IgD-negative memory B cell (primary cell): Measurements from ENCODE around the gene HTR6. TPM values are rescaled to one million over a fixed set of nuclear protein-coding genes. Genes with fewer than 3 reads are reported as not detected.
A peak's percentile ranks its signal among the peaks of the same experiment; 100 is the strongest.
"Not testable (repeated sequence)": the region's sequence is repeated elsewhere in the genome, so short reads cannot be mapped to it uniquely, and the experiment has no call there.

Experiments used
- H3K27ac Mint-ChIP-seq, 3 donors: one replicate each; pipeline ENCODE4 v1.8.0; 2020 to 2022; ENCODE audit warnings: mild to moderate bottlenecking in 3 of 3, mixed read lengths in 3 of 3, moderate library complexity in 1 of 3
- H3K27me3 Mint-ChIP-seq: one replicate; pipeline ENCODE4 v1.8.0; 2021; ENCODE audit warnings: mixed read lengths
- H3K36me3 Mint-ChIP-seq: one replicate; pipeline ENCODE4 v1.8.0; 2020; ENCODE audit warnings: mild to moderate bottlenecking, mixed read lengths
- H3K4me1 Mint-ChIP-seq, 3 donors: one replicate each; pipeline ENCODE4 v1.8.0; 2020 to 2022; ENCODE audit warnings: mixed read lengths in 3 of 3, mild to moderate bottlenecking in 1 of 3
- H3K4me3 Mint-ChIP-seq, 4 donors: one replicate each; pipeline ENCODE4 v1.8.0; 2020 to 2022; ENCODE audit warnings: mild to moderate bottlenecking in 4 of 4, mixed read lengths in 4 of 4, moderate library complexity in 3 of 4
- H3K9me3 Mint-ChIP-seq, 3 donors: one replicate each; pipeline ENCODE4 v1.8.0; 2020 to 2021; ENCODE audit warnings: mixed read lengths in 3 of 3, mild to moderate bottlenecking in 1 of 3
- polyA plus RNA-seq: library from polyadenylated mRNA; unstranded; fragments of 300-500 nt; fragmentation: Illumina TruSeq; gene quantifications from one replicate; pipeline ENCODE4 v1.2.3, GENCODE V29; 2021

Gene HTR6
- polyA plus RNA-seq, result not detected

DNA sequence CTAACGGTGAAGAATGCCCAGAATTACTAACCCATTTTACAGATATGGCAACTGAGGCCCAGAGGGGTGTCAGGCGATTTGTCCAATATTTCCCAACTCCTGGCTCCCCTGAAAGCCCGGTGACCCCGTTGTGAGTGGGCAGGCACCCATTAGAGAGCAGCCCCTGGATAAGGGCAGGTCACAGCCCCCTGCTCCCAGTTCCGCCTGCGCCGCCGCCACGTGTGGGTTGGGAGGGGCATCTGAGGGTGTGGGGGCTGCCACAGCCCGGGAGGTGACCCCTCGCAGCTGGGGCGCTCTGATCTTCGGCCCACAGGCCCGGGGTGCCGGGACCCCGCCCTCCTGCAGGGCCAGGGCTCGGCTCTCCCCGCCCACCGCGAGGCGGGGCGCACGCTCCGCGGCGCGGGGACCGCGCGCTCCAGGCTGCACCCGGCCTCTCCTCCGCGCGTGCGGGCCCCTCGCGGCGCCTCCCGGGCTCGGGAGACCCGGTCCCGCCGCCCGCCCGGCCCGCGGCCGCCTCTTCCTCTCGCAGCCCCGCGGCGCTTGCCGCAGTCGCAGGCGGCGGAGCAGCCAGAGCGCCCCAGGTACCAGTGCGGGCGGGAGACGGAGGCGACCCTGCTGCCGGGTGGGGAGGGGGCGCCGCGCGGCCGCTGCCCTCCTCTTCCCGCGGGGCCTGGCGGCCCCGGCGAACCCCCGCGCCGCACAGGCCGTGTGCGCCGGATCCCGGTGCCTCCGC is at the start of gene HTR6:
Gene HTR6, plus strand, starts transcription at position 423 of the 733 bp plus-strand sequence. CDS start 879 bp downstream, outside the sequence.
- peak within 1 kb of the TSS; percentile 50 to 85 (median 62) for H3K4me3 Mint-ChIP-seq
- H3K9me3 Mint-ChIP-seq, result no peaks in the 10 kb centered on the region
- peaks cover 4% of the 10 kb centered on the region for H3K36me3 Mint-ChIP-seq
- peaks cover 34% of the 10 kb centered on the region for H3K27me3 Mint-ChIP-seq
- no peak within 1 kb of the TSS for H3K27ac Mint-ChIP-seq
- peaks cover 8 to 18% (median 10%) of the 10 kb centered on the region in 3 donors for H3K4me1 Mint-ChIP-seq

DNA sequence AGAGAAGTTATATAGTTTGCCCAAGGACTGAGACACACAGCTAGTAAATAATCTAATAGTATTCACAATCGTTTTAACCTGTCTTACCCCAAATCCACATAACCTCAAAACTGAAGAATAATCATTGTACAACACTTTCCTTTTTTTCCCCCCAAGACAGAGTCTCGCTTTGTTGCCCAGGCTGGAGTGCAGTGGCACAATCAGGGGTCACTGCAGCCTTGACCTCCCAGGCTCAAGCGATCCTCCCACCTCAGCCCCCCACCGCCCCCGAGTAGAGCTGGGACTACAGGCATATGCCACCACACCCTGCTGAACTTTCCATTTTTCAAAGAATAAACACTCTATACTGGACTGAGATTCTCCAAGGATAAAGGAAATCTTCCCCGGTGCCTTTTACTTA is 49.2 kb upstream of the HTR6 start:
- no peak overlapping the region for H3K27ac Mint-ChIP-seq
- peaks cover 0 to 5% (median 4%) of the 10 kb centered on the region in 3 donors for H3K4me1 Mint-ChIP-seq
- H3K9me3 Mint-ChIP-seq, result no peaks in the 10 kb centered on the region
- peaks cover 5% of the 10 kb centered on the region for H3K36me3 Mint-ChIP-seq
- no peak overlapping the region for H3K4me3 Mint-ChIP-seq
- no peaks in the 10 kb centered on the region for H3K27me3 Mint-ChIP-seq

DNA sequence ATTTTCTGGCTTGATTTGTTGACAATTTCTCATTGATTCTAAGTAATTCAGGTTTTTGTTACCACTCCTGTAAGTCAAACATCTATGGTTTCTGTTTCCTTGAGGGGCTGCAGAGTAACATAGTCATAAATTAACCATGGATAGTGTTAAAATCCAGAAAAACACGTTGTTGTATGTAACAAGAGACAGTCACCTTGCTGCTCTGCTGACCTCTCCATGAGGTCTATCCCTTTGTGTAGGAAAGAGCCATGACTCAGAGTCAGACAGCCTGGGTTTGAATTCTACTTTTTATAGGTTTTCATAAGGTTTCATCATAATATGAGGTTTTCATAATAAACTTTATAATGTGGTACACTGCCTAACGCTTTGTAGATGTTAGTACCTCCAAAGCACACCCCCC is 48.2 kb upstream of the HTR6 start:
- peak overlapping the region in 1 of 3 donors; percentile 54 for H3K27ac Mint-ChIP-seq
- peaks cover 0 to 5% (median 4%) of the 10 kb centered on the region in 3 donors for H3K4me1 Mint-ChIP-seq
- no peak overlapping the region for H3K4me3 Mint-ChIP-seq
- peaks cover 5% of the 10 kb centered on the region for H3K36me3 Mint-ChIP-seq
- no peaks in the 10 kb centered on the region for H3K27me3 Mint-ChIP-seq
- no peaks in the 10 kb centered on the region for H3K9me3 Mint-ChIP-seq

DNA sequence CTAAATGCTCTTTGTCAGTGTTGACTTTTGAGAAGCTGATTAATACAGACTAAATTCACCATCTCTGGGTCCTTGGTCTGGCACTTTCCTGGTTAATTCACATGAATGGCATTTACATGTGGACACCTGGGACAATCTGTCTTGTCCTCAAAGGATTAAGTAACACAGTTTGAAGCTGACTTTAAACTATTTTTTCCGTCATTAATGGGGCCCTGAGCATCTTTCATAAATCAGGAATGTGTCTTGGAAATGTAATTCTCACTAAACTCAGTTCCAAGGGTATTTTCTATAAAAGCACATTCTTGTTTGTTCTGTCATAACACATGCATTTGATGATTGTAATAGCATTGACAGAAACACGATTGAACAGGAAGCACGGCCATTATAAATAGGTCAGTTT is 47.3 kb upstream of the HTR6 start:
- Mint-ChIP-seq H3K36me3 (peaks cover 5% of the 10 kb centered on the region), H3K9me3 (no peaks in the 10 kb centered on the region), H3K27me3 (no peaks in the 10 kb centered on the region), H3K4me1 (peaks cover 0 to 5% (median 4%) of the 10 kb centered on the region in 3 donors), H3K27ac (no peak overlapping the region), H3K4me3 (no peak overlapping the region)

DNA sequence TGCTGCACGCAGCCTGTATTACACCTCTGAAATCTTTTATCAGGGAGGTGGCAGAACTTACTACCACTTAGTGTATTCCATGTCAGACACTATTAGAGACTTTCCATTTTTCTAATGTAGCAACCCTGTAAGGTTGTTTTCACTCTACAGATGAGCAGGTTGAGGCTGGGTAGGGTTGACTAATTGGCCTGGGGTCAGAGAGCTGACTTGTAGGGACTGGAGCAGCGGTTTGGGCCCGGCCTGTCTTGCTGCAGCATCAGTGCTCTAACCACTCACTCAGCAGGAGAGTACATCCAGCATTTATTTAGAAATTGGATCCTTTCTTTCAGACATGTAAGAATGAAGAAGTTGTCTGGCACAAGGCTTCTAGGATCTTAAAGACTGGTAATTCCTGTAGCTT is 46.2 kb upstream of the HTR6 start:
- Mint-ChIP-seq H3K27me3 (no peaks in the 10 kb centered on the region), H3K36me3 (peaks cover 5% of the 10 kb centered on the region), H3K4me1 (peaks cover 2 to 5% (median 4%) of the 10 kb centered on the region in 3 donors), H3K4me3 (no peak overlapping the region), H3K27ac (no peak overlapping the region), H3K9me3 (no peaks in the 10 kb centered on the region)

DNA sequence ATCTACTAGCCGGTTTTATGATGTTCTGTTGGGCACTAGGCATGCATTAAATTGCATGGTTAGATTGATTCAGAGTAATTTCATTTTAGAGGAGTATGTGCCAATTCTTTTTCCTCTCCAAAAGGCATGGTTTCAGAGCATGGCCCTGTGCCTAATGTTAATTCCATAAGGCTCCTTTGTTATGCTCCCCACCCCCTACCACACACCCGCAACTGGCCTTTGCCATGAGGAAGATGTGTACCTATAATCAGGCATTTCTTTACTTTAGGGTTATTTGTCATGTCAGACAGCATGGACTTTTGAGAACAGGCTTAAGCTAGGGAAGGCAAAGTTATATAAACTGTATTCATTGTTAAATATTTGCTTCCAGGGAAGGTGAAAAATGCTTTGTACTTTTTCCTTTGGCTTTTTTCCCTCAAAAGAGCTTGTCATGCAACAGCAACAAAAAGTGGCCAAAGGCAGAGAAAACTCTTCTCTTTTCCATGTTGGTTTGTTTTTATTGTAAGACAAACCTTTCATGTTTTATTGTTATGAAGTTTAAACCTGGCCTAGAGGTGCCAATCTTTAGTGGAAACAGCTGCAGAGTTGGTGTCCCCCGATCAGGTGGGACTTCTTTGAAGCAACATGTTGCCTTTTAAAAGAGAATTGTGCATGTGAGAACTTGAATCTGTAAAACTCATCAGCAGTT is 44.8 kb upstream of the HTR6 start:
- Mint-ChIP-seq H3K27ac (no peak overlapping the region), H3K4me3 (no peak overlapping the region), H3K36me3 (peaks cover 5% of the 10 kb centered on the region), H3K27me3 (no peaks in the 10 kb centered on the region), H3K9me3 (no peaks in the 10 kb centered on the region), H3K4me1 (peaks cover 2 to 5% (median 2%) of the 10 kb centered on the region in 3 donors)

DNA sequence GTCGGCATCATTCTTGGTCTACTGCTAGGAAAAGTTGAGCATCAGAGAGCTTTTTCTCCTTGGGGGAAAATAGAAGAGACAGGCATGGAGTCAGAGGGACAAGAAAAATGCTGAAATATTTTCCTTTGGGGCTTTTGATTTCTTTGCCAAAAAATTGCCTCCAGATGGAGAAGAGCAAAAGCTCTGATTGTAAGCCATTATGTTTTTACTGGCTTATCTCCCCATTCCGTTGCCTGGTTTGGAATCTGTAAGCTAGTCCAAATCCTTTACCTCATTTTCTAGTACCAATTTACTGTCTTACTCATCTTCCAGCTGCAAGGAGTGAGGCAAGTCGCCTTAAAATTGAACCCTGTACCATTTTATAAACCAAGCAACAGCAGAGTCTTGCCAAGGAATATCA is 43.9 kb upstream of the HTR6 start:
- Mint-ChIP-seq H3K36me3 (peaks cover 5% of the 10 kb centered on the region), H3K27ac (peak overlapping the region in 2 of 3 donors; percentile 40 to 59), H3K4me1 (peaks cover 2 to 5% (median 2%) of the 10 kb centered on the region in 3 donors), H3K9me3 (no peaks in the 10 kb centered on the region), H3K4me3 (no peak overlapping the region), H3K27me3 (no peaks in the 10 kb centered on the region)

DNA sequence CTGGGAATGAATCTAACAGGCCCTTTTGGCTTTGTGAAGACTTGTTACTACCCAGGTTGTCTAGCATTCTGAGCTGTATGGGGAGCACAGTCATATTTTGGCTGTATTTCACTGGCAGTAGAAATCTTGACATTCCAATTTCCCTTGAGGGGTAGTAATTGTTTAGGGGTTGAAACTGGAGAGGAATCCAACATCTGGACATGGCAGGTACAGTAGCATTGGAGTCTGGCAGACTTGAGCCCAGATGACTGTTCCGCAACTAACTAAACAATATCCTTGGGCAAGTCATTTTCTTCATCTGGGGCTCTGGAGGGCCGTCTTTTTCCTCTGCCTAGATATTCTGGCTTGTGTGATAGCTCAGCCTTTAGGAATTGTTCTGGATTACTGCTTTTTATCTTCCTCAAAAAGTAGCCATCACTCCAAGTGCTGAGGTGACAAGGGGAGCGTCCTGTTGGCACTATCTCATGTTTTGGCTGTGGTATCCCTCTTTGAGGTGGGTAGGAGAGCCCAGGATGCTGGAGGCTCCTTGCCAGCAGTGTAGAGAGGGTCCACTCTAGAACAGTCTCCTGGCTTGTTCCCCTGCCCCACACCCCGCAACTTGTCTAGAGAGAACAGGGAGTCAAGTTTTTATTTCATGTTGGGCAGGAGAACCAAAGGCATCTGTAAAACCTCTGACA is 43.3 kb upstream of the HTR6 start:
- no peak overlapping the region for H3K4me3 Mint-ChIP-seq
- no peaks in the 10 kb centered on the region for H3K27me3 Mint-ChIP-seq
- peaks cover 0 to 5% (median 2%) of the 10 kb centered on the region in 3 donors for H3K4me1 Mint-ChIP-seq
- no peaks in the 10 kb centered on the region for H3K9me3 Mint-ChIP-seq
- peak overlapping the region in 1 of 3 donors; percentile 59 for H3K27ac Mint-ChIP-seq
- H3K36me3 Mint-ChIP-seq, result peaks cover 5% of the 10 kb centered on the region

DNA sequence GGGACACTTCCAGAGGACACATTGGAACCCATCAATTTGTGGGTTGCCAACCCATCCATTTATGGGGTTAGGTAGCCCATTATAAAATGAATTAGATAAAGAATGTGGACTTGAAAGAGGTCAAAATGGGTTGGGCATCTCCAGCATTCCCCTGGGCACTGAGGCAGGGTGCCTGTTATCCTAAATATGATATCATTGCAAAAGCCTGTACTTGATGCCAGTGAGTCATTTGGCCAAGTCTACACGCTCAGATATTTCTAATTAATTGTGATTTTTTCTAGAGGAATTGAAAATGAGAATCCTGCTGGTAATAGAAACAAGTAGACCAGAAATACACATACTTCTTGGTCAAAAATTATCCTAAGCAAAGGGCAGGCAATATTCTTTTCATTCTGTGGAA is 42.5 kb upstream of the HTR6 start:
- peaks cover 0 to 5% (median 2%) of the 10 kb centered on the region in 3 donors for H3K4me1 Mint-ChIP-seq
- no peaks in the 10 kb centered on the region for H3K9me3 Mint-ChIP-seq
- no peak overlapping the region for H3K4me3 Mint-ChIP-seq
- H3K36me3 Mint-ChIP-seq, result peaks cover 7% of the 10 kb centered on the region
- H3K27me3 Mint-ChIP-seq, result no peaks in the 10 kb centered on the region
- H3K27ac Mint-ChIP-seq, result peak overlapping the region in 1 of 3 donors; percentile 23

DNA sequence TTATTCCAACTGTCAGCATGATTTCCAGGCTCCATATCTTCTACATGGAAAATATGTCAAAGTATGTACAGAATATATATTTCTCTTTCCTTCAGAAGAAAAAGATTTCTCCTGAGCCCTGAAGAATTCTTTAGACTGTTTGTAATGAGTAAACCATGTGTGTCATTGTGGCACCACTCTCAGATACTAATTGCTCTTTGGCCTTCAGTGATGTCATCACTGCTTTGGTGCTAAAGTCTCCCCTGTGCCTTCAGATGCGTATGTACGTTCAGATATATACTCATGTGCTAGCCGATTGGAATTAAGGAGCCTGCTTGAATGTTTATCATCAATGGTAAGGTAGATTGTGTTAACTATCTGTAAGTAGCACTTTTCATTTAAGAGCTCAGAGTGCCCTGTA is 41.2 kb upstream of the HTR6 start:
- Mint-ChIP-seq H3K4me1 (peaks cover 0 to 5% (median 2%) of the 10 kb centered on the region in 3 donors), H3K27ac (no peak overlapping the region), H3K27me3 (no peaks in the 10 kb centered on the region), H3K9me3 (no peaks in the 10 kb centered on the region), H3K4me3 (no peak overlapping the region), H3K36me3 (peaks cover 10% of the 10 kb centered on the region)

DNA sequence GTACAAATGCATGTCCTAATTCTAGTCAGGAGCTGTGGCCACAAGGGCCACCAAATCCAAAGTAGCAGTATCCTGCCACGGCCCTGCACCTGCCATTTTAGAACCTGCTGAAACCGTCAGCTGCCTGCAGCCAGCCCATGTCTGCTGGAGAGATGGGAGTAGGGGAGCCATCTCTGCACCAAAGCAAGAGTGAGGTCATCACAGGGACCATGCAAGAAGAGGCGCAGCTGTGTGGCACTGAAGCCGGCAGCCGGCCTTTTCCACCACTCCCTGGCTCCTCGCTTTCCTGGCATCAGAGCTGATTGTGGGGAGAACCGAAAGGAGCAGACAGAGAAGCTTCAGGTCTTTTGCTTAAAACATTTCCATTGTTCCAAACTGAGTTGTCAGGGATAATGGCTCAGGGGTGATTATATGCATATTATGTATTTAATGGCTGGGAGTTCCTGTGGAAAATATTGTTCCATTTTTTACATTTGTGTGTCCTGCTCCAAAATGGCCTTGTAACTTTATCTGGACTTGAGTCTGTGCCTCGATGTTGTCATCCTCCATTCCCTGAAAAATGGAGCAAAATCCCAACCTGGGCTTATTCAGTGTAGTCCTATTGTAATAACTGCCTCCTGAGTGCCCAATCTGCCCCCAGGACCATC is 39.3 kb upstream of the HTR6 start:
- no peaks in the 10 kb centered on the region for H3K27me3 Mint-ChIP-seq
- H3K9me3 Mint-ChIP-seq, result no peaks in the 10 kb centered on the region
- H3K36me3 Mint-ChIP-seq, result peaks cover 13% of the 10 kb centered on the region
- no peak overlapping the region for H3K27ac Mint-ChIP-seq
- H3K4me3 Mint-ChIP-seq, result no peak overlapping the region
- peaks cover 0 to 4% (median 0%) of the 10 kb centered on the region in 3 donors for H3K4me1 Mint-ChIP-seq

DNA sequence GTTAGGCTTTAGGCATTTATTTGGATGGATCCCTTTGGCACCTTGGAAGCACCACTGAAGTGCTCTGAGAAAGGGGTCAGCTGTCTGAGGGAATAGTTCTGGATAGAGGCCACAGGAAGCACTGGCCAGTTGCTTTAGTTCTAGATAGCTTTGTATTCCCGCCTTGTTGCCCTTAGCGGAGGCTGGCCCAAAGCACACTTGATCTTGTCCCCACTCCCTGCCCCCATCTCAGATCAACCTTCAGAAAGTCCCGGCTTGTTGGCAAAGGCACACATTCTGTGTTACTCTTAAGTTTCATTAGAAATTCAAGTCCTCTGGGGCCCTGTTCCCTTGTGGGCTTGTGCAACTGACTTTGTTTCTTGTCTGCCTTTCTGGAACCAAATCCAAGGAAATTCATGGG is 35.8 kb upstream of the HTR6 start:
- no peaks in the 10 kb centered on the region for H3K9me3 Mint-ChIP-seq
- H3K36me3 Mint-ChIP-seq, result peaks cover 11% of the 10 kb centered on the region
- H3K4me1 Mint-ChIP-seq, result peaks cover 0 to 3% (median 0%) of the 10 kb centered on the region in 3 donors
- no peak overlapping the region for H3K4me3 Mint-ChIP-seq
- no peaks in the 10 kb centered on the region for H3K27me3 Mint-ChIP-seq
- H3K27ac Mint-ChIP-seq, result peak overlapping the region in 1 of 3 donors; percentile 53

DNA sequence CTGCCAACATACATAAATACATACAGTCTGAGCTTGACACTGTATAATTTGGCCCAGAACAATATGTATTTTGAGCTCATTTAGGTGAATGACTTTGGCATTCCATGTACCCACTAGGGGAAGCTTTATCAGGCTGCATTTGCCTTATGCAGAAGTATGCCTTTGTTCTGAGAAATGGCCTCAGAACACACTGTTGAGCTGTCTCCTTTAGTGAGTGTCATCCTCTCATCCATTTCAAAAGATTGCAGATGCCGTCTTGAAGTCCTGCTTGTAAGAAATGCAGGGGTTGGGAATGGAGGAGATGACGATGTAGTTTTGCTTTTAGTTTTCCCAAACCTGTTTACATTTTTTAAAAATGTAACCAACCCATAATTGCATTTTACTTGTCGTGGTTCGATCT is 35.3 kb upstream of the HTR6 start:
- no peak overlapping the region for H3K4me3 Mint-ChIP-seq
- peaks cover 11% of the 10 kb centered on the region for H3K36me3 Mint-ChIP-seq
- no peak overlapping the region for H3K27ac Mint-ChIP-seq
- no peaks in the 10 kb centered on the region for H3K27me3 Mint-ChIP-seq
- no peaks in the 10 kb centered on the region for H3K9me3 Mint-ChIP-seq
- peaks cover 0 to 3% (median 0%) of the 10 kb centered on the region in 3 donors for H3K4me1 Mint-ChIP-seq

DNA sequence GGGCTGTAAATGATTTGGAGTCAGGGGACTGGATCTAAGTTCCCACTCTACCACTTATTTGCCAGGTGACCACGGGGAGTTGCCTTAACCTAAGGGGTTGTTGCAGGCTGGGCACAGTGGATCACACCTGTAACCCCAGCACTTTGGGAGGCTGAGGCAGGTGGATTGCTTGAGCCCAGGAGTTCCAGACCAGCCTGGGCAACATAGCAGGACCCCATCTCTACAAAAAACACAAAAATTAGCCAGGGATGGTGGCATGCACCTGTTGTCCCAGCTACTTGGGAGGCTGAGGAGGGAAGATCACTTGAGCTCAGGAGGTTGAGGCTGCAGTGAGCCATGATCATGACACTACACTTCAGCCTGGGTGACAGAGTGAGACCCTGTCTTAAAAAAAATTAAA is 34.5 kb upstream of the HTR6 start:
- H3K9me3 Mint-ChIP-seq, H3K4me3 Mint-ChIP-seq, H3K27ac Mint-ChIP-seq, H3K4me1 Mint-ChIP-seq, H3K27me3 Mint-ChIP-seq: not testable (repeated sequence)
- H3K36me3 Mint-ChIP-seq, result peaks cover 11% of the 10 kb centered on the region
